ENCODE measurements around the gene C2CD2L. TPM values are rescaled to one million over a fixed set of nuclear protein-coding genes. Genes with fewer than 3 reads are reported as not detected.

The C2CD2L gene
- total and polyA plus RNA-seq, 2 of the 13 experiments (the other 11 are each of a cell fraction or from before 2014, with no cell fraction given) = 3.7 to 5.5 TPM

- TF ChIP-seq, protein P1, sequence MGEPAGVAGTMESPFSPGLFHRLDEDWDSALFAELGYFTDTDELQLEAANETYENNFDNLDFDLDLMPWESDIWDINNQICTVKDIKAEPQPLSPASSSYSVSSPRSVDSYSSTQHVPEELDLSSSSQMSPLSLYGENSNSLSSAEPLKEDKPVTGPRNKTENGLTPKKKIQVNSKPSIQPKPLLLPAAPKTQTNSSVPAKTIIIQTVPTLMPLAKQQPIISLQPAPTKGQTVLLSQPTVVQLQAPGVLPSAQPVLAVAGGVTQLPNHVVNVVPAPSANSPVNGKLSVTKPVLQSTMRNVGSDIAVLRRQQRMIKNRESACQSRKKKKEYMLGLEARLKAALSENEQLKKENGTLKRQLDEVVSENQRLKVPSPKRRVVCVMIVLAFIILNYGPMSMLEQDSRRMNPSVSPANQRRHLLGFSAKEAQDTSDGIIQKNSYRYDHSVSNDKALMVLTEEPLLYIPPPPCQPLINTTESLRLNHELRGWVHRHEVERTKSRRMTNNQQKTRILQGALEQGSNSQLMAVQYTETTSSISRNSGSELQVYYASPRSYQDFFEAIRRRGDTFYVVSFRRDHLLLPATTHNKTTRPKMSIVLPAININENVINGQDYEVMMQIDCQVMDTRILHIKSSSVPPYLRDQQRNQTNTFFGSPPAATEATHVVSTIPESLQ (CRISPR knock-in tag; conservative IDR thresholded peaks at IDR 0.05) = no peak
- TF ChIP-seq HMG20B (CRISPR knock-in tag; conservative IDR thresholded peaks at IDR 0.05) = no peak
- TF ChIP-seq AKNA (CRISPR knock-in tag; IDR thresholded peaks at IDR 0.05; ENCODE audit: borderline replicate concordance) = no peak
- TF ChIP-seq ZEB1 (IDR thresholded peaks at IDR 0.05; ENCODE audit: insufficient replicate concordance, low read depth) = no peak
- TF ChIP-seq TRIM22 (IDR thresholded peaks at IDR 0.05) = no peak
- no peak for TF ChIP-seq TCF7L2 (IDR thresholded peaks at IDR 0.05; ENCODE audit: low read depth, low read length)
- 0 out of 2 replicates have a peak, but pooled peaks have one; percentile 17 for TF ChIP-seq SMAD3 (CRISPR knock-in tag; IDR thresholded peaks at IDR 0.05)
- no peak for TF ChIP-seq SIX4 (CRISPR knock-in tag; IDR thresholded peaks at IDR 0.05)
- no peak for TF ChIP-seq ZNF362 (CRISPR knock-in tag; IDR thresholded peaks at IDR 0.05; ENCODE audit: borderline replicate concordance)
- TF ChIP-seq ZNF12 (CRISPR knock-in tag; IDR thresholded peaks at IDR 0.05) = no peak
- no peak for TF ChIP-seq PITX1 (CRISPR knock-in tag; IDR thresholded peaks at IDR 0.05)
- TF ChIP-seq, protein P2, sequence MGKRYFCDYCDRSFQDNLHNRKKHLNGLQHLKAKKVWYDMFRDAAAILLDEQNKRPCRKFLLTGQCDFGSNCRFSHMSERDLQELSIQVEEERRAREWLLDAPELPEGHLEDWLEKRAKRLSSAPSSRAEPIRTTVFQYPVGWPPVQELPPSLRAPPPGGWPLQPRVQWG (CRISPR knock-in tag; IDR thresholded peaks at IDR 0.05; ENCODE audit: borderline replicate concordance, low read depth) = no peak
Measured at GRCh38 chr11:119121811-119122124, 14.6 kb downstream of the C2CD2L start (continued).

Measured in HepG2 (cell line).